Cardiac septum (tissue), 1 donor: ENCODE results near the gene ERC1. TPM values are rescaled to one million over a fixed set of nuclear protein-coding genes. Genes with fewer than 3 reads are reported as not detected.

Source experiments
- DNase-seq: peaks from one replicate; pipeline ENCODE4 v3.0.0-alpha.2; 2020; ENCODE audit warnings: low spot score
- intact Hi-C: fragments of 100-400 bp; cut with DNase I; formaldehyde crosslinking; loops from one replicate; pipeline ENCODE4 v1.14.0; 2022
- long read RNA-seq: library from polyadenylated mRNA; unstranded; transcript quantifications from one replicate; pipeline ENCODE4 v2.0.0, GENCODE V29; 2021
- total RNA-seq: library from RNA; stranded (reverse); fragmentation: NEBNext Ultra II Directional; extraction: Animal tissue kit (Norgen Biotek cat#: 25700); gene quantifications from one replicate; pipeline ENCODE4 v1.2.1, GENCODE V29; 2021
- donor health status: DM: no; HTN: no; CAD: no.

Gene ERC1
- total RNA-seq: 56.9 TPM
- long read RNA-seq, partial matches to known transcripts: 10 of 37 reads
- long read RNA-seq, other reads (novel, unspliced or antisense): 27 of 37 reads

DNA sequence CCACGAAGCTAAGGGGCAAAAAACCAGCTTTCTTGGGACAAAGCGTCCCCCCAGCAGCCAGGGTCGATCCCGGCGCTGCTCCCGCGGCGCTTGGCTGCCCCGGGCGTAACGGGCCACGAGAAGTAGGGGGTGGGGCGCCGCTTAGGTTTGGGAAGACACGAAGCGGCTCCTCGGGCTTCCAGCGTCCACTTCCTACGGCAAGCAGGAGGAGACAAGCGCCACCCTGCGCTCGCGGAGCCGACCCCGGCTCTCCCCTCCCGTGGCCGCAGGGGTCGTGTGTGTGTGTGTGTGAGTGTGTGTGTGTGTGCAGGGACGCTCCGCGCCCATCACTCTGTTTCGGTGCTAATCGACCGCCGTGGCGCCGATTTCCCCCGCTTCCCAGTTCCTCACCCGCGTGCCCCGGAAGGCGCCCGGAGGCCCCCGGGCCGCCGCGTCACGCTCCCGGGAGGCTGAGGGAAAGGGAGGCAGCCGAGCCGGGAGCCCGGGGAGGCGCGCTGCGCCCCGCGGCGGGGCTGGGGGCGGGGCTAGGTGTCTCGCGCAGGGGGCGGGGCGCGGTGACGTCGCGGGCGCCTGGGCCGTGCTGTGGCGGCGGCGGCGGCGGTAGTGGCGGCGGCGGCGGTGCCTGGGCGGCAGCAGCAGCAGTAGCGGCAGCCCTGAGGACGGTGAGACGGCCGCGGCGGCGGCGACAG lies at the start of gene ERC1:
TSS of gene ERC1 (plus strand) at position 563 of the 689 bp plus-strand sequence. CDS start 36,681 bp downstream, outside the sequence.
- intact Hi-C loops: loop anchor here (2.0 to 5.0 kb wide), 2 partner anchors 42 to 601 kb away; partner anchors contain the start of genes FBXL14 and RAD52
- DNase-seq: peak; percentile 95

- intact Hi-C loops: loop anchor here (10.0 kb wide), 1 partner anchor 652 kb away; the partner anchor contains the start of gene FBXL14
Measured at GRCh38 chr12:943051-943450, 48.0 kb upstream of the ERC1 start.

GRCh38 chr12:944211-944610 lies 46.8 kb upstream of the ERC1 start:
- intact Hi-C loops: loop anchor here (10.0 kb wide), 1 partner anchor 651 kb away; the partner anchor contains the start of gene FBXL14
- DNase-seq: no peak

More at GRCh38 chr12:943051-943450, 48.0 kb upstream of the ERC1 start:
- no peak for DNase-seq

GRCh38 chr12:946212-946611 lies 44.8 kb upstream of the ERC1 start:
- DNase-seq: no peak
- intact Hi-C loops: loop anchor here (10.0 kb wide), 1 partner anchor 649 kb away; the partner anchor contains the start of gene FBXL14

DNA sequence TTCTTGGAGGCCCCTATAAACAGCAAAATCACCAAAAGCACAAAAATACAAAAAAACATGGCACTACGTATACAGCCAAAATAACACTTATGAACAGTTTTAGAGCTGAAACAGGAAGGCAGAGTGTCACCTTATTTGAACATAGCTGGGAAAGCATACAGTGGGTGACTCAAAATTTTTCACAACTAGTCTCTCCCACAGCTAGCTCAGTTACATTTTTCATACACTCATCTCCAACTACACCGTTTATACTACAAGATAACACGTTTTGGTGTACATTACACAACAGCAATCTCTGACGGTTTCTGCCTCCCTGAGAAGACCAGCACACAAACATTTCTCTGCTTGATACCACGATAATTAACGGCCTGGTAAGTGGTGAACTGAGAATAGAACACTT lies 44.4 kb upstream of the ERC1 start:
- intact Hi-C loops: loop anchor here (10.0 kb wide), 1 partner anchor 648 kb away; the partner anchor contains the start of gene FBXL14

GRCh38 chr12:948238-948637 lies 42.8 kb upstream of the ERC1 start:
- intact Hi-C loops: loop anchor here (2.0 to 10.0 kb wide), 5 partner anchors 43 to 647 kb away; partner anchors contain the start of genes ERC1, FBXL14 and WNK1
- DNase-seq: no peak

More for the DNA sequence above, 44.4 kb upstream of the ERC1 start:
- DNase-seq: no peak

- peak; percentile 99 for DNase-seq
- intact Hi-C loops: loop anchor here (2.0 to 10.0 kb wide), 6 partner anchors 41 to 645 kb away; partner anchors contain the start of genes ERC1, FBXL14 and WNK1
Measured at GRCh38 chr12:949453-950191, 41.4 kb upstream of the ERC1 start, which contains the start of gene RAD52. Gene RAD52 (minus strand): TSS chr12:949694. CDS start chr12:933058, 16,636 bp downstream.

- DNase-seq: no peak
- intact Hi-C loops: loop anchor here (5.0 kb wide), 1 partner anchor 141 kb away; no protein-coding TSS in a partner anchor
Measured at GRCh38 chr12:951176-951575, 39.8 kb upstream of the ERC1 start.

DNA sequence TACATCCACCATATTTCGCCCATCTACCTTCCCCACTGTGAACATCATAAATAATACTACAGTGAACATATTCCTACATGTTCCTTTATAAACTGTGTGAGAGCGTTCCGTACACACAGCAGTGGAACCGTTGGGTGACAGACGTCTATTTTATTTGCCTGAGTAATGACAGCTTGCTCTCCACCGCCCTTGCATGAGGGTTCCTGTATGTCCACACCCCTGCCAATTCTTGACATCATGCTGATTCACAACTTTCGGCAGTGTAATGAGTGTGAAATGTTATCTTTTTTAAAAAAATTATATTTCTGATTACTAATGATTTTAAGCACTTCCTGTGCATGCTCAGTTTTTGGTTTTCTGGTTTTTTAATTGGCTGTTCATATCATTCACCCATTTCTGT lies 37.2 kb upstream of the ERC1 start:
- no peak for DNase-seq
- intact Hi-C loops: loop anchor here (5.0 kb wide), 1 partner anchor 139 kb away; no protein-coding TSS in a partner anchor

GRCh38 chr12:954741-955140 lies 36.3 kb upstream of the ERC1 start:
- intact Hi-C loops: loop anchor here (5.0 kb wide), 1 partner anchor 138 kb away; no protein-coding TSS in a partner anchor
- no peak for DNase-seq

GRCh38 chr12:955939-956338 lies 35.1 kb upstream of the ERC1 start:
- intact Hi-C loops: no loop called here
- DNase-seq: no peak

DNA sequence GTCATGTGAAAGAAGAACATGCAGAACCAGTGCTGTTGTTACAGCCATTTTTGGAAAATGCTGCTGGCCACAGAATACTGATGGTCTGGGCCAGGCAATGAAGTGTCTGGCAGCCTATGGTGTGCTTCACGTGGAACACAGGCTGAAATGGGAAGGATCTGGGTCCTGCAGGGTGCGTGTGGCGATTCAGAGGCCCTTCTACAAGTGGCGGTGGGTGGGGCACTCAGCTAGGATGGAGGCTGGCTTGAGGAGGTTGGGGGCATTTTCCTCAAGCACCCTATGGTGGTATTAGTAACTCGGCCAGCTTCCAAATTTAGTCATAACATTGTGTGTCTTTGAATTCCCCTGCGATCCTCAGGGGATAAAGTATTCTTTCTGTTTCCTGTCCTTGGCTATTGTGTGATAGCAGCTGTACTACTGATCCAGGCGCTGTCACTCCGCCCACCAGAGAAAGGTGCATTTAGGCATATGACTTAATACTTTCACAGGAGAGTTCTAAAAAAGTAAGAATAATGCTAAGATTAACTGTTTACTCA lies 32.4 kb upstream of the ERC1 start:
- no peak for DNase-seq
- intact Hi-C loops: no loop called here

DNA sequence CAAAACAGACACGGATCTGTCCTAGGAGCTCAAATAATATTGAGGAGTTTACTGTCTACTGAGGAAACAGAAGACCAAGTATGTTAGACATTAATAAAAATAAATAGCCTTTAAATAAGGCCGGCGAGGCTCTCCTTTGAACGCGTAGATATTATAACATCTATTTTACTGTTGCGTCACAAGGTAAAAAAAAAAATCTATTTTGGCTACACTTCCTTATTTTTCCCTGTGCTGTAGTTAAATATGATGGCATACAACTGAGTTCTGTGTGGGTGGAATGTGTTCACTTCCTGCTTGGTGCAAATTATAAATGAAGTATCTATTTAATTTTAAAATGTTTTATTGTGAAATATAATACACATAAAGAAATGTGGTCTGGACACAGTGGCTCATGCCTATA lies 24.3 kb upstream of the ERC1 start:
- DNase-seq: no peak

DNA sequence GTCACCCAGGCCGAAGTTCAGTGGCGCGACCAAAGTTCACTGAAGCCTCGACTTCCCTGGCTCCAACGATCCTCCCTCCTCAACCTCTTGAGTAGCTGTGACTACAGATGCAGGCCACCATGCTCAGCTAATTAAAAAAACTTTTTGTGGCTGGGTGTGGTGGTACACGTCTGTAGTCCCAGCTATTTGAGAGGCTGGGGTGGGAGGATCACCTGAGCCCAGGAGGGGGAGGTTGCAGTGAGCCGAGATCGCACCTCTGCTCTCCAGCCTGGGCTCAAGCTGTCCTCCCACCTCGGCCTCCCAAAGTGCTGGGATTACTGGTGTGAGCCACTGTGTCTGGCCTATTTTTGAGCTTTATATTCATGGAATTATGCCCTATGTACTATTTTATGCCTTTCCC lies 23.4 kb upstream of the ERC1 start:
- intact Hi-C loops: no loop called here
- no peak for DNase-seq

More for the DNA sequence above, 24.3 kb upstream of the ERC1 start:
- intact Hi-C loops: no loop called here

DNA sequence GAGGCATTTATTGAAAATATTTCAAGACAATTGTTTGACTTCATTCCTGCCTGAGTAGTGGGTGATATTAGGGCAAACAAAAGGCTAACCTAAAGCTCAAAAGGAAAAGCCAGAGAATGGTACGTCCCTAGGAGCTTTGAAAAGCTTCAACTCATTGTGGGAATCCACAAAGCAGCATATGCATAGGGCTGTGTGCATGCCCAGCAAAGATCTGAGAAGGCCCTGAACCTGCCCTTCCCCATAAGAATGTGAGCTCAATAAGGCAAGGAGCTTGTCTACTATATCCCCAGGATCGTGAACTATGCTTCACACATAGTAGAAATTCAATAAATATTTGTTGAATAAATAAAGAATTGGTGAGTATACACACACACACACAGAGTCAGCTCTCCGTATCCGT lies 22.5 kb upstream of the ERC1 start:
- no peak for DNase-seq
- intact Hi-C loops: no loop called here

GRCh38 chr12:969821-970220 lies 21.2 kb upstream of the ERC1 start:
- intact Hi-C loops: no loop called here
- no peak for DNase-seq

DNA sequence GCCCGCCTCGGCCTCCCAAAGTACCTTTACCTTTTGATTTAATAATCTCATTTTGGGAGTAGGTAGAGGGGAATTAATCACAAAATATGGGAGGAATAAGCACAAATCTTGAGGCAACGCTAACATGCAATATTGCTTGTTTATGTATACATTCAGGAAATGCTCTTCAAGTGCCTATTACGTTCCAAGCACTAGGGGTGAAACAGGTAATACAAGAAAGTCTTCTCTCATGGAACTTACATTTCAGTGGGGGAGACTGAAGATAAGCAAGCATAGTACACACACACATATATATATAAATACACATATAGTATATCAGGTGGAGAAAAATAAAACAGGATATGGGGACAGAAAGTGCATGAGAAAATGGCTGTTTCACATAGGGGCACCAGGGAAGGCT lies 19.0 kb upstream of the ERC1 start:
- no peak for DNase-seq
- intact Hi-C loops: no loop called here

DNA sequence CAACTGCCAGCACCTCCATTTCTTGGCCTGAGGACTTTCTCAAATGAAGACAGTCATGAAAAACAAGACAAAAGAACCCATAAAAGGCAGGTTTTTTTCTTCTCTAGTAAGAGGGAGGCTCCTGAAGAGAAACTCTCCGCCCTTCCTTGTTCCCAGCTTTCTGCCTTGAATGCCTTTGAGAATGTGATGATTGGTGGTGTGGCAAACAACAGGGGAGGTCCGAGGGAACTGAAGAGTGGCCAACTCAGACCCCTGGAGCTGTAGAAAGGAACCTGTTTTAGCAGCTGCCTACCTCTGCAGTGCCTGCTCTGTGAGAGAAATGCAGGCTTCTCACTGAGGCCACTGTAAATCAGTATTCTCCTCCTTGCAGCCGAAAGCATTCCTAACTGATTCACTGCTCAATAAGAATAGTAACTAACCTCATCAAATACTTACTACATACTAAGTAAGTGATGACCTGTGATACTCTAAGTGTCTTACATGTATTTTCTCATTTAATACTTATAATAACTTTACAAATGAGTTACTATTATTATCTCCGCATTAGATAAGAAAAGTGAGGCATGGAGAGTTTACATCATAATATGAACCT lies 16.7 kb upstream of the ERC1 start:
- intact Hi-C loops: no loop called here
- DNase-seq: no peak

GRCh38 chr12:976644-977043 lies 14.4 kb upstream of the ERC1 start:
- DNase-seq: no peak
- intact Hi-C loops: no loop called here
